ENCODE measurements around the gene SPOPL. TPM values are rescaled to one million over a fixed set of nuclear protein-coding genes. Genes with fewer than 3 reads are reported as not detected.
"Not testable (repeated sequence)": the region's sequence is repeated elsewhere in the genome, so short reads cannot be mapped to it uniquely, and the experiment has no call there.

Gene SPOPL
- total RNA-seq, 4 donors from 2014 or later, result 18.8 to 28.1 (median 21.9) TPM

- no peak overlapping the region for H3K4me3 ChIP-seq
- H3K27me3 ChIP-seq, result no peaks in the 10 kb centered on the region
- no peak overlapping the region for H3K27ac ChIP-seq
- H3K36me3 ChIP-seq, result no peaks in the 10 kb centered on the region
- DNase-seq, result no peak
- H3K4me1 ChIP-seq, result peaks cover 0 to 3% (median 0%) of the 10 kb centered on the region in 4 donors
- TF ChIP-seq CTCF (IDR thresholded peaks at IDR 0.05), result no peak
- no peak for TF ChIP-seq POLR2A (IDR thresholded peaks at IDR 0.05)
- H3K9me3 ChIP-seq, result no peaks in the 10 kb centered on the region
Measured at GRCh38 chr2:138475277-138475776, 26.2 kb upstream of the SPOPL start.

GRCh38 chr2:138476186-138476585 is 25.4 kb upstream of the SPOPL start:
- no peak for TF ChIP-seq CTCF (IDR thresholded peaks at IDR 0.05)
- no peak for TF ChIP-seq POLR2A (IDR thresholded peaks at IDR 0.05)
- peaks cover 0 to 3% (median 0%) of the 10 kb centered on the region in 4 donors for H3K4me1 ChIP-seq

GRCh38 chr2:138476940-138477339 is 24.6 kb upstream of the SPOPL start:
- H3K27ac ChIP-seq, result no peak overlapping the region
- H3K9me3 ChIP-seq, result no peaks in the 10 kb centered on the region
- no peak for TF ChIP-seq CTCF (IDR thresholded peaks at IDR 0.05)
- no peak for TF ChIP-seq POLR2A (IDR thresholded peaks at IDR 0.05)
- no peaks in the 10 kb centered on the region for H3K36me3 ChIP-seq
- H3K4me3 ChIP-seq, result no peak overlapping the region
- H3K4me1 ChIP-seq, result peaks cover 0 to 3% (median 0%) of the 10 kb centered on the region in 4 donors
- no peak for DNase-seq
- H3K27me3 ChIP-seq, result no peaks in the 10 kb centered on the region

More at GRCh38 chr2:138476186-138476585, 25.4 kb upstream of the SPOPL start:
- no peak for DNase-seq
- no peaks in the 10 kb centered on the region for H3K27me3 ChIP-seq
- H3K4me3 ChIP-seq, result no peak overlapping the region
- H3K9me3 ChIP-seq, result no peaks in the 10 kb centered on the region
- H3K27ac ChIP-seq, result no peak overlapping the region
- H3K36me3 ChIP-seq, result no peaks in the 10 kb centered on the region

- not testable (repeated sequence) for H3K27ac ChIP-seq, H3K36me3 ChIP-seq, H3K27me3 ChIP-seq
Measured at GRCh38 chr2:138482796-138483195, 18.8 kb upstream of the SPOPL start.

GRCh38 chr2:138485019-138485418 is 16.6 kb upstream of the SPOPL start:
- H3K4me3 ChIP-seq, result no peak overlapping the region
- H3K9me3 ChIP-seq, result no peaks in the 10 kb centered on the region
- DNase-seq, result no peak
- H3K36me3 ChIP-seq, result no peaks in the 10 kb centered on the region
- H3K27me3 ChIP-seq, result no peaks in the 10 kb centered on the region
- no peak for TF ChIP-seq CTCF (IDR thresholded peaks at IDR 0.05)
- no peak for TF ChIP-seq POLR2A (IDR thresholded peaks at IDR 0.05)
- H3K4me1 ChIP-seq, result no peaks in the 10 kb centered on the region
- no peak overlapping the region for H3K27ac ChIP-seq

More at GRCh38 chr2:138482796-138483195, 18.8 kb upstream of the SPOPL start:
- not testable (repeated sequence) for DNase-seq, H3K4me3 ChIP-seq, H3K4me1 ChIP-seq, H3K9me3 ChIP-seq

- Histone ChIP-seq H3K4me1 (no peaks in the 10 kb centered on the region), H3K4me3 (no peak overlapping the region), H3K27me3 (no peaks in the 10 kb centered on the region), H3K27ac (no peak overlapping the region), H3K36me3 (no peaks in the 10 kb centered on the region), H3K9me3 (no peaks in the 10 kb centered on the region)
- TF ChIP-seq POLR2A (IDR thresholded peaks at IDR 0.05) (no peak), CTCF (IDR thresholded peaks at IDR 0.05) (no peak)
- DNase-seq, result no peak
Measured at GRCh38 chr2:138486363-138487198, 15.0 kb upstream of the SPOPL start.

All from Peyer's patch (tissue), 4 donors.